ENCODE measurements around the gene ENDOV.

ENDOV gene

GRCh38 chr17:80453126-80453997 is 38.4 kb downstream of the ENDOV start:
- no peak for DNase-seq

- DNase-seq: no peak
Measured at GRCh38 chr17:80453998-80454556, 39.1 kb downstream of the ENDOV start.

DNA sequence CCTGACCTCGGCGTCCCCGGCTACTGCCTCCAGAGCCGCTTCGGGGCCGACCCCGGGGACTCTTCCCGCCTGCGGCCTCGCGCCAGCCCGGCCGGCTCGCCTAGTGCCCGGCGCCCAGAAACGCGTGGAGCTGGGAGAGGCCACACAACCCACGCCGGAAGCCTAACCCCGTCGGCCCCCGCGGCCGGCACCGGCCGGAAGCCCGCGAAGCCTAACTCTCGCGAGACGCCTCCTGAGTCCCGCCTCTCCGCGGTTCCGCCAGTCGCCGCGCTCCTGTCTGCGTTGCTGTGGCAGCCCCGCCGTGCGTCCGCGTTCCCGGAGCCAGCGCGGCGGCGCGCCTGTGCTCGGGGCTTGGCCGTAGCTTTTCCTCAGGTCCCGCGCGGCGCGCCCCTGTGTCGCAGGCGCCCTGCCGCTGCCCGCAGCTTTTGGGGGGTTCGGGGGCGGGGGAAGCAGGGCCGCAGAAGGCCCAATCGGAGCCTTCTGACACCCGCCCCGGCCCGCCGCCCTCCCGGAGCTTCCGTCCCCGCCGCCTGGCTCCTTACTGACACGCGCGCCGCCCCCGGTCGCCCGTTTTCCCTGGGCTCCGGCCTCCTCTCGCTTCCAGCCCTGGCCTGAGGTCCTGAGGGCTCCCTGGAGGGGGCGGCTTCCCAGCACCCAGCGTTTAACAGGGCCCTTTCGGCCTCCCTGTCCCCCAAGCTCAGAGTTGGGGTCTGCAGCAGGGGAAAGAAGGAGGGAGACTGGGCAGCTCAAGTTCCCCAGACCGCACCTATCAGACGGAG is 39.8 kb downstream of the ENDOV start:
- DNase-seq: peak; percentile 88

GRCh38 chr17:80455336-80455710 is 40.4 kb downstream of the ENDOV start:
- no peak for DNase-seq

DNA sequence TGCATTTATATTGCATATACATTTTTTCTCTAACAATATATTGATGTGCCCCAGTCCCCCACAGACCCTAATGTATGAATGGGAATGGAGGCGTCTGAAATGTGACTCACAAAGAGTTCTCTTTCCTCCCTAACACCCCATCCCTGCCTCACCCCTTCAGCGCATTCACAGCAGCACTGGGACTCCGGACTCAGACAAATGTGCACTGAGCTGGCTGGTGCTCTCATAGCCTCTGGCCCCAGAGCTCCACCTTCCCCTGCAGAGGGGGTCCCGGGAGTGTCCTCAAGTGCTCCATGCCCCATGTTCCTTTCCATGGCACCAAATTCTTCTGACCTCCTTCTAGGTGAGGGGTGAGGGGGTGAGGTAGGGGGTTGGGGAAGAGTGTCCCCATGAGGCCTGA is 40.8 kb downstream of the ENDOV start:
- DNase-seq: no peak

DNA sequence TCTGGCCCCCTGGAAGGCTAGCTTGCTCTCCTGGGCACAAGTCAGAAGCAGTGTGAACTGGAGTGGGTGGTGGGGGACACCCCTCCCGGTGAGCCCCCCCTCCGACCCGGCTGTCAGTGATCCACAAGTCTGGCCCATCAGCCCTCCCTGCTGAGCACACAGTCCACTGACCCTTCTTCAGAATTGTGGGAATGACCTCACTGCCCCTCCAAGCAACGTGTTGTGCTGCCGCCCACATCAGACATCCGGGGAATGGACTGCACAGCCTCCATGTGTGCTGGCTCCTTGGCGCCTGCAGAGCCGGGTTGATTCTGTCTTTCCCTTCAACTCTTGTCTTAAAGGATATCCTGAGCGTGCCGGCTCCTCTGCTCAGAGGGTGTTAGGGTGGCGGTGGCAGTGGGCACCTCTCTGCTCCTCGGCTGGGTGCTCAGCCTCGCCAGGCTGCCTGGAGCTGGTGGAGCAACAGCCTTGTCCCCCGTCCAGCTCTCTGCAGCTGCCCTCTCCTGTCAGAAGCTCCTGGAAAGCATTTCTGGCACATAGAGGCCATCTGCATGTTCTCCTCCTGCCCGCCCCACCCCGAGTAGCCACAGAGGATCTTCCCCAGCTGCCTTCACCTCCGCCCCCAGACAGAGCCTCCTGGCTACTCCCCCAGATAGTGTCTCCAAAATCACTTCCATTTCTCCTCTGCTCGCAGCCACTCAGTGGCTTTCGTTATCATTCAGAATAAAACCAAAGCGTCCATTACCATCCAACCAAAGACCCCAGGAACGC is 41.7 kb downstream of the ENDOV start:
- no peak for DNase-seq

DNA sequence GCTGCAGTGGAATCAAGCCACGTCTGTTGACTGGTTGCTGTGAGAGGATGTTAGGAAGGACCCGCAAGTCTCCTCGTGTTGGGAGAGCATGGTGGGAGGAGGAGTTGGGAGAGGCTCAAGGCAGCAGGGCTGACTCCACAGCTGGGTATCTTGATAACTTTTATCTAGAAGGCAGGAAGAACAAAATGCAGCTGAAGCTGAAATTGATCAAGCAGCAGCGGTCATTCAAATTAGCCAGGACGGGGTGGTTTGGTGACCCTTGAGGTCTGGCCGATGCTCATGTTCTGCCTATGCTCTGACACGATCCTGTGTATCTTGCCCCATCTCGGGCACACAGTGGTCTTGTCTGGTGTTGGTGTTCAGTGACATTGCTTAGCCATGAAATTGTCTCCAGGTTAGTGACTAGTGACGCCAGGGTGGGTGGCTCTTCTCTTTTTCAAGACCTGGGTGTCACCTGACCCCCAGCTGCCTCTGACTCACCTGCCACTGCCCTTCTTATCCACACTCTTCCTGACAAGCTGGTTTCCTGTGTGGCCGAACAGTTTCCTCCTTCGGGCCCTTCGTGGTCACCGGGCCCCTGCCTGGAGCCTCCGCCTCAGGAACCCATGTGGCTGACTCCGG is 42.4 kb downstream of the ENDOV start:
- DNase-seq: peak; percentile 59

GRCh38 chr17:80458016-80458415 is 43.0 kb downstream of the ENDOV start:
- no peak for DNase-seq

DNA sequence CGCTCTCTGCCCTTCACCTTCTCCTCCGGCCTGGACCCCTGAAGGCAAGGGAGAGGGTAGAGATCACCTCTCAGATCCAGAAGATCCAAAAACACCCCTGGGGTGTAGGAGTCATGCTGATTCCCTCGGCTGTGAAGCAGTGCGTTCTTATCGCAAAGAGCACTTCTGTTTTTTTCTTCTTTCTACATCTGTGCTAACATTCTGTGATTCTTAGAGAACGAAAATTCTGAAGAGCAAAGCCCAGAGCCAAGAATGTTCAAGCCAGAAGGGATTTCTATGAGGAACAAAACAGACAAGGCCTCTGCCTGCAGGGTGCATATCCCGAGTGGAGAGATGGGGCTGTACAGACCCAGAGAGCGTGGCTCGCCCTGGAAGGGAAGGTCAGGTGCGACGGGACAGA is 44.3 kb downstream of the ENDOV start:
- no peak for DNase-seq

DNA sequence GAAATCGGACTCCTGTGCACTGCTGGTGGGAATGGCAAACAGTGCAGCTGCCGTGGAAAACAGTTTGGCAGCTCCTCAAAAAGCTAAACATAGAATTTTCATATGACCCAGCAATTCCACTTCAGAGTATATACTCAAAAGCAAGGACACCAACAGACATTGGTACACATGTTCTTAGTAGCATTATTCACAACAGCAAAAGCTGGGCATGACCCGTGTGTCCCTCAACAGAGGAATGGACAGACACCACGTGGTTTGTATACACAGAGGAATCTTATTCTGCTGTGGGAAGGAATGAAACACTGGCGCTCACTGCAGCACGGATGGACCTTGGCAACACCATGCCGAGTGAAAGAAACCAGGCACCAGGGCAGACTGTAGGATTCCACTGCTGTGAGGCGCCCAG is 45.5 kb downstream of the ENDOV start:
- no peak for DNase-seq

- DNase-seq: no peak
Measured at GRCh38 chr17:80461528-80462160, 46.7 kb downstream of the ENDOV start.

DNA sequence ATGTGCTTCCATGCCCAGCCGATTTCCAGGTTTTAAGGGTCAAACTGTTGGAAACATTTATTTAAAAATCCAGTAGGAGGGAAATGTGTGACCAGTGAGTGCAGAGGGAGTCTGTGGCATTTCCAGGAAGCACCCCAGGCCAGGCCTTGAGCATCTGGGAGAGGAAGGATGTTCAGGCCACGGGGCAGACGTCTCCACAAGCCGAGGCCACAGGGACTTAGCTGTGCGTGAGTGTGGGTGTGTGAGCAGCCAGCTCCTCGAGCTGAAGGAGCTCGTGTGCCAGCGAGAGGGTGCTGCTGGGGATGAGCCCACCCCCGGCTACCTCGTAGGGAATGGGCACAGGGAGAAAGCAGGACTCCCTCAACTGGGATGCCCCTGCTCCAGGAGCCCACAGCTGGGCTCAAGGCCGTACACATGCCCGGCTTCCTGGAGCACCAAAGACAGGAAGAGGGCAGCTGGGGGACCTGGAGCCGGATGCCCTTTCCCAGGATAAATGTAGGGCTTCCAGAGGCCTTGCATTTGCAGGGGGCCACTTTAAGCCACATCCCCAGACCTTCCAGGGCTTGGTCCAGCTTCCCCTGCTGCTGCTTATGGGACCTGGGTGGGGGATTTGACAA is 48.9 kb downstream of the ENDOV start:
- DNase-seq: no peak

GRCh38 chr17:80464486-80464885 is 49.5 kb downstream of the ENDOV start:
- DNase-seq: no peak

DNA sequence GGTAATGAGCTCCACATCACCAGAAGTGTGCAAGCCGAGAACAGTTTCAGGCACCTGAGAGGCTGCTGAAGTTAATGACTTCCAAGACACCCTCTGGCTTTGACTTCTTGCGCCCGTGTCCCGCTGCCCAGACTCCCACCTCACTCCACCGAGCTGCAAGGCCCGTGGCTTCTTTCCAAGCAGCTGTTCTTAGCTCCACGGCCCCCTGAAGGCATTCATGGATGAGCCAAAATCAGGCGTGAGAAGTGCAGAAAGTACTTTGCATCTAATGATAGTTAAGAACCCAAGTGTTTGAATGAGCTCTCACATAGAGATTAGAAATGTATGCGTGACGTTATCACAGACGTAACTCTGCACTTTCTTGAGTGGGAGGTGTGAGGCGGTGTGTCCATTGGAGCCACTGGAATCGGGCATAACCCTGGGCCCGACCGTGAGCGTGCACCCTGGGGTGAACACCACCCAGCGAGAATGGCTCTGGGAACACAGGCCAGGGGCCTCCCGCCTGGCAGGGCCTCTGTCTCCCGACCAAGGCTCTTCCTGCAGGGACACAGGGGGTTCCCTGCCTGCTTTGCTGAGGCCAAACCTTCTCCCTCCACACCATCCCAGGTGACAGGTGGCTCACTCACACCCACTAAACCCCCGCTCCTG is 50.5 kb downstream of the ENDOV start:
- no peak for DNase-seq

- no peak for DNase-seq
Measured at GRCh38 chr17:80466188-80466705, 51.3 kb downstream of the ENDOV start.

DNA sequence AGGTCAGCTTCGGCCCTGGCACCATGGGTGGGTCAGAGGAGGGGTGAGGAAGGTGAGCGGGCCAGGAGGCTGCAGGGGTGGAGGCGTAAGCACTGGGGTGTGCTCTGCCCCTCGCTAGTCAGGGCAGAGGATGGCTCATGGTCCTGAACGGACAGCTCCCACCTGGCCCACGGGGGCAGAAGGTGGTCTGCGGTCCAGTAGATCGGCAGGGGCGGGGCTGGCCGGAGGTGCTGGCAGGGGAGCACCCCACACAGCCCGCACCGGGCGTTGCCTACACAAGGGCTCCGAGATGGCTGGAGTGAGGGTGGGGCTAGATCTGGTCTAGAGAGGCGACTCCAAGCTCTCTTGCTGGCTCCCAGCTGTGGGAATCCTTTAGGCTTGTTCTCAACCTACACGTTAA is 53.3 kb downstream of the ENDOV start:
- no peak for DNase-seq

DNA sequence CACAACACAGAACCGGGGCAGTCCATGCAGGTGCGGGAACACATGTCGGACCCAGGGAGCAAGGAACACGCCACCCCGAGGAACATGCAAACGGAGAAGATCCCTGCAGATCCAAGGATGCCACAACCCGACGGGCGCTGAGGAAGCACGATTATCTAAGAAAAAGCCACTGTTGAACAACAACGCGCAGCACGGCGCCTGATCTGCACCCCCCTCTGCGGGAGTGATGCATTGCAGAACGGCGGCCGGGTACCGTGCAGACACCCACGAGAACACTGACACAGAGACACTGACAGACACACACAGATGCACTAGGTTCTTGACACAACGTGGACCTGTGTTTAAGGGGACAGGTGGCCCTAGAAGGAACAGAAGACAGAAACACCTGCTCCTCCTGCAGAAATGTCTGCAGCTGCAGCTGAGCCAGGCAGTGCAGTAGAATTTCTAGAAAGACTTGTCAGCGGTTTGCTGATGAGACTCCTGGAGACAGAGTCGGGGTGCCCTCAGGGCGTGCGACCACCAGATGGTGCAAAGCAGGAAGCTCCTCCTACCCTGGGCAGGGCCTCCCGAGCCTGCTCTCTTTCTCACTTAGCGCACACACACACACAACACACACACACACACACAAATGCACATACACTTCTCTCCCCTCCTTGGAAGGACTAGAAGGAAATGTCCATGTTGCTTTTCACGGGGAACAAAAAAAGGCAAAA is 54.0 kb downstream of the ENDOV start:
- no peak for DNase-seq

GRCh38 chr17:80469667-80470066 is 54.7 kb downstream of the ENDOV start:
- no peak for DNase-seq

- no peak for DNase-seq
Measured at GRCh38 chr17:80470603-80471002, 55.6 kb downstream of the ENDOV start.

DNA sequence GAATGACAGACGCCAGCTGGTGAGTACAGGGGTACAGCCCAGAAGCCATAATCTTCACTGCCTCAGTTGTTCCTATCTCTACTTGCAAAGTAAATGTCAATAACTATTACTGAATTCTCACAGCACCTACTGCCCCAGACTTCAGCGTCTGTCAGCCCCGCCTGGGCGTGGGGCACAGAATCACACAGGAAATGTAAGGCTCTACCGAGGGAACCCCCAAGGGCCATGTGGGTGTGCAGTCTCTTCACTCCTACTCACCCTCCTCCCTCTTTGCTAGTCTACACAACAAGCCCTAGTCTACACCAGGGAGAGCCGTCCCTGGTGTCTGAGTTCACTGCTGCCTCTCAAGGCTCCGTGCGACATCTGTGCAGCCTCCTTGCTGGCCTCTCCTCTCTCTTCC is 57.0 kb downstream of the ENDOV start:
- DNase-seq: no peak
